SJCRH30 (cell line): ENCODE measurements around the gene CYP8B1. TPM values are rescaled to one million over a fixed set of nuclear protein-coding genes. Genes with fewer than 3 reads are reported as not detected.
"Not testable (repeated sequence)": the region's sequence is repeated elsewhere in the genome, so short reads cannot be mapped to it uniquely, and the experiment has no call there.

Source experiments
- DNase-seq, 2 experiments: peaks; one replicate each; pipeline ENCODE4 v3.0.0-alpha.2; 2015 to 2020
- H3K27ac ChIP-seq: fragments of 250-450 bp; sonication (Bioruptor Pico); 2 replicates; pipeline ENCODE4 v1.5.1; 2020; ENCODE audit warnings: mild to moderate bottlenecking, moderate library complexity
- H3K27me3 ChIP-seq: fragments of 250-450 bp; sonication (Bioruptor Pico); 2 replicates; pipeline ENCODE4 v1.5.1; 2020; ENCODE audit warnings: mild to moderate bottlenecking, moderate library complexity
- H3K36me3 ChIP-seq: fragments of 250-450 bp; sonication (Bioruptor Pico); 2 replicates; pipeline ENCODE4 v1.5.1; 2020; ENCODE audit warnings: mild to moderate bottlenecking, moderate library complexity
- H3K4me1 ChIP-seq: fragments of 250-450 bp; sonication (Bioruptor Pico); 2 replicates; pipeline ENCODE4 v1.5.1; 2020; ENCODE audit warnings: mild to moderate bottlenecking, moderate library complexity
- H3K4me3 ChIP-seq: fragments of 250-450 bp; sonication (Bioruptor Pico); 2 replicates; pipeline ENCODE4 v1.5.1; 2020; ENCODE audit warnings: mild to moderate bottlenecking, moderate library complexity
- H3K9me3 ChIP-seq: fragments of 250-450 bp; sonication (Bioruptor Pico); replicated peaks from 2 replicates; pipeline ENCODE4 v1.5.1; 2020; ENCODE audit warnings: mild to moderate bottlenecking, moderate library complexity
- total RNA-seq: library from RNA; depleted of rRNA; stranded (reverse); fragments of >200 nt; shearing (Covaris generic); gene quantifications from 2 replicates; pipeline ENCODE4 v1.2.3, GENCODE V29; 2014

Gene CYP8B1
- total RNA-seq, 1 experiment from 2014 or later, result not detected

DNA sequence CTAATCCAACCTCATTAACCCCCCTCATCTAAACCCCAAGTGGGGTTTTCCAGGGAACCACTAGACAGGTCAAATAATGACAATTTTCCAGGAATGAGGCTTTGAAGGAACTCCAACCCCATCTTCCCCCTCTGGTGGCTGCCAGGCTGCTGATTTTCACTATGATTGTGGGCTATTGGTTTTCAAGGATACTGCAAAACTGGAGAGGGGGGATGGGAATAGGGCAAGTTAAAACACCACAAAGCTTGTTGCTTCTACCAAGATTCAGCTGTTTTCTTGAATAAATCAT lies 19.8 kb upstream of the CYP8B1 start:
- Histone ChIP-seq H3K27me3 (no peaks in the 10 kb centered on the region), H3K9me3 (no peaks in the 10 kb centered on the region), H3K27ac (no peak overlapping the region), H3K36me3 (no peaks in the 10 kb centered on the region), H3K4me1 (no peaks in the 10 kb centered on the region), H3K4me3 (no peak overlapping the region)
- no peak for DNase-seq

DNA sequence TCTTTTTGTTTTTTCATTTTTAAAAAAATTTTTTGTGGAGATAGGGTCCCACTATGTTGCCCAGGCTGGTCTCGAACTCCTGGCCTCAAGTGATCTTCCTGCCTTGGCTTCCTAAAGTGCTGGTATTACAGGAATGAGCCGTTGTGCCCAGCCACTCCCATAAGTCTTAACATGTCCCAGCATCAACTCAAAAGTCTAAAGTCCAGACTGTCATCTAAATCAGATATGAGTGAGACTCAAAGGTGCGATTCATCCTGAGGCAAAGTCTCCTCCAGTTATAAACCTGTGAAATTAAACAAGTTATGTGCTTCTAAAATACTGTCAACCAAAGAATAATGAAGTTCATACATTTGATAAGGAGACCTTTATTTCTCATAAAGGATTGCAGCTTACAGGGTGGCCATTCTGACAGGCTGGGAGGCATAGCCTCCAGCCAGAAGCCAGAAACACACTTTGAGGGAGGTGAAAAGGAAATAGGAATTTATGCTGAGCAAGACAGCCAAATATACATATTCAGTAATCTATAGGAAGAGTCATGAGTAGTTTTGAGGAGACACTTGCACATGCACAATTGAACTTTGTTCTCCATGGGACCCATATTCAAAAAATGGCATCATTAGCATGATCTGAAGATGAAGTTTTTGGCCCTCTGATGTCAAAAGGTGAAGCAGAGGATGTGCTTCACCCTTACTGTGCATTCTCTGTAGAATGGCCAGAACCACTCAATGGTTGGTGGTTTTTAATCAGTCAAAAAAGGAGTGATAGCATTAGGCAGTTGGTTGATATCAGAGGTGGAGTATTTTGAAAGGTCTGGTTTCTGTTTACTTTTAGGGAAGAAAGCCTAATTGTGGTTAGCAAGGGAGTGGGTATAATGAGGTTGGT lies 19.3 kb upstream of the CYP8B1 start:
- no peak for DNase-seq

DNA sequence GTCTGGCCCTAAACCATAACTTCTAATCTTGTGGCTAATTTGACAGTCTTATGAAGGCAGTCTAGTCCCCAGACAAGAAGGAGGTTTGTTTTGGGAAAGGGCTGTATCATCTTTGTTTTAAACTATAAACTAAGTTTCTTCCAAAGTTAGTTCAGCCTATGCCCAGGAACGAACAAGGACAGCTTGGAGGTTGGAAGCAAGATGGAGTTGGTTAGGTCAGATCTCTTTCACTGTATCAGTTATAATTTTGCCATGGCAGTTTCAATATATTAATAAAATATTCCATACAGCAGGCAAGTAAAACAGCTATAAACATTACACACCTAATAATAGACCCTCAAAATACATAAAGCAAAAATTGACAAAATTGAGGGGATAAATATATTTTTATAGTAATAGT lies 17.1 kb upstream of the CYP8B1 start:
- Histone ChIP-seq H3K27me3 (no peaks in the 10 kb centered on the region), H3K36me3 (no peaks in the 10 kb centered on the region), H3K27ac (no peak overlapping the region), H3K4me1 (no peaks in the 10 kb centered on the region), H3K4me3 (no peak overlapping the region), H3K9me3 (no peaks in the 10 kb centered on the region)
- DNase-seq, result no peak

More for the DNA sequence above, 19.3 kb upstream of the CYP8B1 start:
- Histone ChIP-seq H3K27me3 (no peaks in the 10 kb centered on the region), H3K4me1 (no peaks in the 10 kb centered on the region), H3K9me3 (no peaks in the 10 kb centered on the region), H3K4me3 (no peak overlapping the region), H3K27ac (no peak overlapping the region), H3K36me3 (no peaks in the 10 kb centered on the region)

DNA sequence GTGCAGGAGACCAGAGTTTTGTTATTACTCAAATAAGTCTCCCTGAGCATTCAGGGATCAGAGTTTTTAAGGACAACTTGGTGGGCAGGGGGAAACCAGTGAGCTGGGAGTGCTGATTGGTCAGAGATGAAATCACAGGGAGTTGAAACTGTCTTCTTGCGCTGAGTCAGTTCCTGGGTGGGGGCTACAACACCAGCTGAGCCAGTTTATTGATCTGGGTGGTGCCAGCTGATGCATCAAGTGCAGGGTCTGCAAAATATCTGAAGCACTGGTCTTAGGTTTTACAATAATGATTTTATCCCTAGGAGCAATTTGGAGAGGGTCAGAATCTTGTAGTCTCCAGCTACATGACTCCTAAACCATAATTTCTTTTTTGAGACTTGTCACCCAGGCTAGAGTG lies 16.5 kb upstream of the CYP8B1 start:
- Histone ChIP-seq H3K36me3 (no peaks in the 10 kb centered on the region), H3K9me3 (no peaks in the 10 kb centered on the region), H3K27me3 (no peaks in the 10 kb centered on the region), H3K4me1 (no peaks in the 10 kb centered on the region), H3K4me3 (no peak overlapping the region), H3K27ac (no peak overlapping the region)
- DNase-seq, result no peak

DNA sequence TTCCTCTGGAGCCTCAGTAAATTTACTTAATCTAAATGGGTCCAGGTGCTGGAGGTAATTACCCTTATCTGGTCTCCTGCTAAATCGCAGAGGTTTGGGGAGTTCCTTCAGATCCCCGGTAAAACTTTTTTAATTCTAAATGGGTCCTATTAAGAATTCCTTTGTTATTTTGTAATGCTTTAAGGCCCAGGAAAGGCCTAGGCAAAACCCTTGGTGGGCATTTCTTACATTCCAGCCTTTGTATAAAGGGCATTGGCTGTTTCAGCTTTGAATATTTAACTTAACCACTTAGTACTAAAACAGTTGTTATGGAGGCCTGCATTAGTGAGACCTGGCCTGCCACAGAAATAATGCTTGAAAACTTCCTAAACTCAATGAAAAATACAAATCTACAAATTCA lies 15.4 kb upstream of the CYP8B1 start:
- DNase-seq, result no peak
- no peaks in the 10 kb centered on the region for H3K27me3 ChIP-seq
- H3K4me1 ChIP-seq, result no peaks in the 10 kb centered on the region
- H3K4me3 ChIP-seq, result no peak overlapping the region
- H3K27ac ChIP-seq, result no peak overlapping the region
- no peaks in the 10 kb centered on the region for H3K36me3 ChIP-seq
- H3K9me3 ChIP-seq, result no peaks in the 10 kb centered on the region

DNA sequence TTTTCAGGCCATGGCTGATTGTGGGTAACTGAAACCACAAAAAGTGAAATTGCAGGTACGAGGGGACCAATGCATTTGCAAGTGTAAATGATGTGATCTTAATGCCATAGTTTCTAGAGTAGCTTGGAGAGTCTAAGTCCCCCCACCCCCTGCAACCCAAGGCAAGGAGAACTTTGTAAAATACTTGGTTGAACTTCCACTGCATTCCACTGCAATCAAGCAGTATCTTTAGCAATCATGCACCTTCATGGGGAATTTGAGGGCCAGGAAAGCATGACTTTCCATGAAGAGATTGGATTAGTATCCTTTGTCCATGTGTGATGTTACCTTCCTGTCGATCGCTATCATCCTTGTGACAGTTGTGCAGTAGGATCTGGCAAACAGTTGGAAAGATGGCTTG lies 11.4 kb upstream of the CYP8B1 start:
- Histone ChIP-seq H3K27me3 (no peaks in the 10 kb centered on the region), H3K27ac (no peak overlapping the region), H3K4me3 (no peak overlapping the region), H3K36me3 (no peaks in the 10 kb centered on the region), H3K9me3 (no peaks in the 10 kb centered on the region), H3K4me1 (no peaks in the 10 kb centered on the region)
- DNase-seq, result no peak

DNA sequence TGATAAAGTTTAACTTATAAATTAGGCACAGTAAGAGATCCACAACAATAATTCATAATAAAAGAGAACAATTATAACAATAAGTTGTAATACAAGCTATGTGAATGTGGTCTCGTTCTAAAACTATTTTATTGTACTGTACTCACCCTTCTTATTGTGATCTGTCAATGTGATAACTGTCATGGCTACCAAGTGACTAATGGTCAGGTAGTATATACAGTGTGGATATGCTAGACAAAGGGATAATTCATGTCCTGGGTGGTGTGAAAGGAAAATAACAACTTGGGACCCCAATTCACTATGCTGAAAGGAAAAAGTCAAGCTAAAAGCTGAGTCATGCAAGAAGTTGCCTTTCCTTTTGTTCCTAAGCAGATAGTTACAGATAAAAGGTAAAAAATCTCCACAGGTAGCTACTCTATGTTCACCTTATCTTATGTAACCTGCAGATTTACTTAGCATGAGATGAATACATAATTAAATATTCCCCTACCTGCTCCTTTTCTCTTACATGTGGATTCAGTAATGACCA lies 10.7 kb upstream of the CYP8B1 start:
- Histone ChIP-seq H3K4me1 (no peaks in the 10 kb centered on the region), H3K27ac (no peak overlapping the region), H3K4me3 (no peak overlapping the region), H3K27me3 (no peaks in the 10 kb centered on the region), H3K9me3 (no peaks in the 10 kb centered on the region), H3K36me3 (no peaks in the 10 kb centered on the region)
- DNase-seq, result no peak

DNA sequence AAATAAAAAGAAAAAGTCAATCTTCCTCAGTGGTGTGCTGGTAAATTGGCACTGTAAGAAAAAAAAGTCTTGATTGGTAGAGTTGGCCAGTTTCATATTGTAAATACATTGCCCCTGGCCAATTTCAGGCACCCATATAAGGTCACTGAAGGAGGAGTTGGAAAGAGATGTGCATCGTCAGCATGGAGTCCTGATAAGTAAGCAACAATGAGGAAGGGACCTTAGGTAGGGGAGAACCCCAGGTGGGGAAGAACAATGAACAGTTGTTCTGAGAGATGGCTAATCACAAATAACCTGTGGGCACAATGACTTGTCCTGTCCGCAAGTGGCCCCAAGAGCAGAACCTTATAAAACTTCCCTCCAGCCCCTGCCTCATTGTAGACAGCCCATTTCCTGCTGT lies 8.6 kb upstream of the CYP8B1 start:
- no peaks in the 10 kb centered on the region for H3K36me3 ChIP-seq
- H3K27me3 ChIP-seq, result no peaks in the 10 kb centered on the region
- no peaks in the 10 kb centered on the region for H3K4me1 ChIP-seq
- H3K4me3 ChIP-seq, result no peak overlapping the region
- H3K27ac ChIP-seq, result no peak overlapping the region
- DNase-seq, result no peak
- no peaks in the 10 kb centered on the region for H3K9me3 ChIP-seq

DNA sequence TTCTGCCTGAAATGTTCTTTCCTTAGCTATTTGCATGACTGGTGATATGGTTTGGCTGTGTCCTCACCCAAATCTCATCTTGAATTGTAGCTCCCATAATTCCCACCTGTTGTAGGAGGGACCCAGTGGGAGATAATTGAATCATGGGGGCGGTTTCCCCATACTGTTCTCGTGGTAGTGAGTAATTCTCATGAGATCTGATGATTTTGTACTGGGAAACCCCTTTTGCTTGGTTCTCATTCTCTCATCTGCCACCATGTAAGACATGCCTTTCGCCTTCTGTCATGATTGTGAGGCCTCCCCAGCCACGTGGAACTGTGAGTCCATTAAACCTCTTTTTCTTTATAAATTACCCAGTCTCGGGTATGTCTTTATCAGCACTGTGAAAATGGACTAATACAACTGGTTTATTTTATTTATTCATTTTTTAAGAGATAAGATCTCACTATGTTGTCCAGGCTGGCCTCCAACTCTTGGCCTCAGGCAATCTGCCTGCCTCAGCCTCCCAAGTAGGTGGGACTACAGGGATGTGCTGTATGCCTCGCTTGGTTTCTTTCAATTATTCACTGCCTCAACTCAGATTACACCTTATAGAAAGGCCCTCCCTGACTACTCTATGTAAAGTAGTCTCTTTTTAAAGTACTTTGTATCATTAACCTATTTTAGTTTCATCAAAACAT lies 7.7 kb upstream of the CYP8B1 start:
- H3K36me3 ChIP-seq, H3K4me1 ChIP-seq, H3K9me3 ChIP-seq, H3K27me3 ChIP-seq, DNase-seq, H3K4me3 ChIP-seq, H3K27ac ChIP-seq: not testable (repeated sequence)

DNA sequence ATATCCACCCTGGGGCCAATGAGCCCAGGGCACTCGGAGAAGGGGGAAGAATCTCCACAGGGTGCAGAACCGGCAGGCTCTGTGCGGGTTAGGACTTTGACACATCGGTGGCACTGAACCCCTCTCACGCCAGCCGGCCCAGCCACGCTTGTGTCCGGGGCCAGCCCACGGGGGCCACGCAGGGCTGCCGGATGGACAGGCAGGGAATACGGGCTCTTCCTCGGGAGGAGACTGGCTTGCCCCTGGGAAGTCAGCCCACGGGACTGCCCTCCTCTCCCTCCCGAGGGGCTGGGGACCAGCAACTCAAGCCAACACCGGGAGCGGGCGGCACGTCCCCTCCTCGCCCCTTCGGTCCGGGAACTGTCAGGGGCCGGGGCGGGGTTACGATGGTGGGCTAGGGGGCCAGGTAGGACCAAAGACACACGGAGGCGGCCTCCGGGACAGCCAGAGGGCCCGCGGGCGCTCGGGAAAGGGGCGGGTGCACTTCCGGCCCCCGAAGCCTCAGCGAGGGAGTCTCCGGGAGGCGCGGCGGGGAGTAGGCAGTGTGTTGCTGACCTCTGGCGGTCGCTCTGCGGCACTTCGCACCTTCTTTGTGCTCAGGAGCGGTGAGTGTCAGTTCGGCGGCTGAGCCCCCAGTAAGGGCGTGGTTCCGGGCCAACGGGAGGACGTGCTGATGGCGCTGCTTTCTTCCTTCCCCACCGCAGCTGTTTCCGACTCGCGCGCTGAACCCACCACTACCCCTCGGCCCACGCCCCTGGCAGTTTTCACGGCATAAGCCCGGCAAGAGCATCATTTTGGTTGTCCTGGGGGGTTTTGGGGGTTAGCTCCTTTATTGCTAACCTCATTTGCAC lies 5.1 kb upstream of the CYP8B1 start:
- Histone ChIP-seq H3K4me3 (peak overlapping the region; percentile 60), H3K36me3 (no peaks in the 10 kb centered on the region), H3K4me1 (no peaks in the 10 kb centered on the region), H3K27ac (no peak overlapping the region), H3K9me3 (no peaks in the 10 kb centered on the region), H3K27me3 (no peaks in the 10 kb centered on the region)
- peak; percentile 75 to 83 for DNase-seq

DNA sequence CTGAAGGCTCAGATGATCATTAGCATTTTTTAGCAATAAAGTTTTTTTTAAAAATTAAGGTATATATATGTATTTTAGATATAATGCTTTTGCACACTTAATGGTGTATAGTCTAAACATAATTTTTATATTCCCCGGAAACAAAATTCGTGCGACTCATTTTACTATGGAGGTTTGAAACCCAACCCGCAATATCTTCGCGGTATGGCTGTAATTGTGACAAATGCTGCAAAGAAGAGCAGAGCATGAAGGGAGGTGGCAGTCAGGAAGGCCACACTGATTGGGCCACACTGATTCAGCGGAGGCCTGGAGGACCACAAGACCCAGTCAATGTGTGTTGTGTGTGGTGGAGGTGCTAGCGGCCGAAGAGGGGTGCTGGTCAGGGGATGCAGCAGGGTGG lies 4.5 kb upstream of the CYP8B1 start:
- DNase-seq, result no peak
- Histone ChIP-seq H3K27ac (no peak overlapping the region), H3K27me3 (no peaks in the 10 kb centered on the region), H3K9me3 (no peaks in the 10 kb centered on the region), H3K4me3 (no peak overlapping the region), H3K36me3 (no peaks in the 10 kb centered on the region), H3K4me1 (no peaks in the 10 kb centered on the region)

DNA sequence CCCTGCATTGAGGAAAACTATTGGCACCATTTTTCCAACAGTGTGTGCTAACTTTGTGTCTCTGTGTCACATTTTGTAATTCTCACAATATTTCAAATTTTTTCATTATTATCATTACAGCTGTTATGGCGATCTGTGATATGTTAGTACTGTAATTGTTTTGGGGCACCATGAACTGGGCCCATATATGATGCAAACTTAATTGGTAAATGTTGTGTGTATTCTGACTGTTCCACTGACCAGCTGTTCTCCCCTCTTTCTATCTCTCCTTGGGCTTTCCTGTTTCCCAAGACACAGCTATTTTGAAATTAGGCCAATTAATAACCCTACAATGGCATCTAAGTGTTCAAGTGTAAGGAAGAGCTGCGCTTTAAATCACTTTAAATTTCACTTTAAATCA lies 2.2 kb upstream of the CYP8B1 start:
- no peak overlapping the region for H3K27ac ChIP-seq
- no peaks in the 10 kb centered on the region for H3K9me3 ChIP-seq
- no peaks in the 10 kb centered on the region for H3K27me3 ChIP-seq
- no peaks in the 10 kb centered on the region for H3K4me1 ChIP-seq
- H3K36me3 ChIP-seq, result no peaks in the 10 kb centered on the region
- no peak for DNase-seq
- no peak overlapping the region for H3K4me3 ChIP-seq

DNA sequence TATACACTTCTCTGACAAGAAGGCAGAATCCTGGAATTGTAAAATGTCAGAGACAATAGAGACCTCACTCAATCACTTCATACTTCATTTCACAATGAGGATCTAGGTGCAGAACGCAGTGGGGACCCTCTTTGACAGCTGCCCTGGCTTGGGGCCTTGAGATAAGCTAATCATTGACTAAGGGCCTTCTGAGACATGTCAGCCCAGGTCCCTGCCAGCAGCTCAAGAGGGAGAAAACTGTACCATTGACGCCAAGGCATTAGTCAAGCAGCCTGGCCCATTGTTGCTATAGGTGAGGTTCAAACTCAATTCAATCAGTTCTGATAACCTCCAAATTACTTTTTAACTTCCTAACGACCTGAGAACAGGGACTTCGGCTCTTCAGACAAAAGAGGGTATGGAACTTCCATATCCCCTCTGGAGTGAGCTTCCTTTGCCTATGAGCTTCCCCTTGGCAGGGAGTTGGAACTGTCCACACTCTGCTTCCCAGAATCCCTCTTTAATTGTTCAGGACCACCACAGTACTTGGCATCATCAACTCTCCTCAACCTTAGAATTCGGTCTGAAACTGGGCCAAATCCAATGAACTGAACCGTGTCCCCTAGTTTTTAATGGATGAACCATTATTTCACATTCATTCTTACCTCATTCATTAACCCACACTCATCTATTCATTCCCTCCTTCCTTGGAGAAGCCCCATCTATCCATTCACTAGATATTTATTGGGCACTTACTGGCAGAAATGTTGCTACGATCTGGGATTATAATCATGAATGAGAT lies 1.5 kb upstream of the CYP8B1 start:
- no peak overlapping the region for H3K27ac ChIP-seq
- H3K36me3 ChIP-seq, result no peaks in the 10 kb centered on the region
- no peak overlapping the region for H3K4me3 ChIP-seq
- H3K9me3 ChIP-seq, result no peaks in the 10 kb centered on the region
- no peaks in the 10 kb centered on the region for H3K27me3 ChIP-seq
- no peaks in the 10 kb centered on the region for H3K4me1 ChIP-seq
- DNase-seq, result no peak

DNA sequence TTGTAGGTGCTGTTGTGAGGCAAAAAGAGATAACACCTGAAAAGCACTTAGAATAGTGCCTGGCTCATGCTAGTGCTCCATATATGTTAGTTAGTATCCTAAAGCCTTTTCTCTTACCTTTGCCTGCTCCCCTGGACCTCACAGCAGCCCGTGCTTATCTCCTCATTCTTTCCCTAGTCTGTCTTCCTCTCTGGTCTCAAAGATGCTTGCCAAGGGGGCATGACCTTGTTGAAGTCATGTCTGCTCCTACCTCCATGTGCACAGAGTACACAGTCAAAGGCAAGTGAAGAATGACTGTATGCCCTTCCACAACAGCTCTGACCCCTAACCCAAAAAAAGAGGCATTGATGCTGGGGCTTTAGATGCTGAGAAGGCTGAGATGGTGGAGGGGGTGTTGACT lies 722 bp upstream of the CYP8B1 start:
- Histone ChIP-seq H3K4me3 (no peak overlapping the region), H3K27me3 (no peaks in the 10 kb centered on the region), H3K27ac (no peak overlapping the region), H3K9me3 (no peaks in the 10 kb centered on the region), H3K4me1 (no peaks in the 10 kb centered on the region), H3K36me3 (no peaks in the 10 kb centered on the region)
- no peak for DNase-seq
